H1 (cell line): ENCODE data around the gene ABTB1. TPM values are rescaled to one million over a fixed set of nuclear protein-coding genes. Genes with fewer than 3 reads are reported as not detected.

ENCODE experiments used
- CTCF ChIA-PET: fragments of 300-600 bp; sonication (Branson Sonifier 250); formaldehyde crosslinking; loops from one replicate; lab custom pipeline; 2021; ENCODE audit not compliant: partially characterized antibody; lab: Charles Lee
- POLR2A ChIA-PET: fragments of 300-600 bp; sonication (Branson Sonifier 250); formaldehyde crosslinking; loops from one replicate; lab custom pipeline; 2021; ENCODE audit warnings: inconsistent platforms; ENCODE audit not compliant: partially characterized antibody; lab: Charles Lee
- DNase-seq, 2 experiments: peaks; one replicate each; pipeline versions ENCODE4 v3.0.0 to v3.0.0-alpha.2; 2010 to 2022; ENCODE audit warnings: low spot score in 2 of 2, low read depth in 1 of 2, mixed read lengths in 1 of 2
- FAIRE-seq: peaks from 2 replicates; lab custom pipeline; 2011; peaks lifted over from hg19 to GRCh38; lab: Jason Lieb, UNC
- H2AFZ ChIP-seq: 2 replicates; pipeline ENCODE4 v1.8.1; 2012; ENCODE audit warnings: low read length, inconsistent platforms
- H2AK5ac ChIP-seq: 2 replicates; pipeline ENCODE4 v1.6.1; 2013; ENCODE audit warnings: low read depth, low read length
- H2BK120ac ChIP-seq: replicated peaks from 2 replicates; pipeline ENCODE3; 2013; ENCODE audit warnings: low read depth, low read length, inconsistent platforms
- H2BK12ac ChIP-seq: 2 replicates; pipeline ENCODE4 v1.6.1; 2013; ENCODE audit warnings: low read depth, low read length
- H2BK15ac ChIP-seq: 2 replicates; pipeline ENCODE4 v1.6.1; 2013; ENCODE audit warnings: low read length
- H2BK20ac ChIP-seq: 2 replicates; pipeline ENCODE4 v1.6.1; 2013; ENCODE audit warnings: low read length
- H2BK5ac ChIP-seq: 2 replicates; pipeline ENCODE4 v1.6.1; 2013; ENCODE audit warnings: low read depth, low read length
- H3K14ac ChIP-seq: 2 replicates; pipeline ENCODE4 v1.6.1; 2013; ENCODE audit warnings: inconsistent platforms; ENCODE audit not compliant: insufficient read length
- H3K18ac ChIP-seq: 2 replicates; pipeline ENCODE4 v1.6.1; 2013; ENCODE audit warnings: low read length; ENCODE audit errors: extremely low read depth
- H3K23ac ChIP-seq: 2 replicates; pipeline ENCODE4 v1.6.1; 2013; ENCODE audit warnings: inconsistent platforms; ENCODE audit not compliant: insufficient read length
- H3K23me2 ChIP-seq: 2 replicates; pipeline ENCODE4 v1.6.1; 2013; ENCODE audit warnings: low read depth, low read length
- H3K27ac ChIP-seq: 2 replicates; pipeline ENCODE4 v1.6.1; 2011; ENCODE audit warnings: low read depth, low read length, inconsistent platforms
- H3K27me3 ChIP-seq, 4 experiments: replicated peaks in 1 of 4; 1 replicate in 1 of 4; 2 replicates in 3 of 4; pipeline versions ENCODE4 v1.6.1 to v1.8.1; 2011 to 2013; ENCODE audit warnings: low read length in 3 of 4, mild to moderate bottlenecking in 3 of 4, inconsistent platforms in 2 of 4, mixed read lengths in 2 of 4, moderate library complexity in 1 of 4; ENCODE audit not compliant: control insufficient read depth in 3 of 4, insufficient read depth in 3 of 4; ENCODE audit errors: extremely low read depth in 1 of 4
- H3K36me3 ChIP-seq, 4 experiments: 2 replicates each; pipeline versions ENCODE4 v1.6.1 to v1.8.1; 2011 to 2013; ENCODE audit warnings: mild to moderate bottlenecking in 4 of 4, low read length in 3 of 4, moderate library complexity in 2 of 4, control low read depth in 1 of 4, inconsistent platforms in 1 of 4; ENCODE audit not compliant: insufficient read depth in 4 of 4, control insufficient read depth in 2 of 4
- H3K4ac ChIP-seq: replicated peaks from 2 replicates; pipeline ENCODE3; 2013; ENCODE audit warnings: low read length, low read depth, mixed read lengths, inconsistent platforms; ENCODE audit not compliant: insufficient read length
- H3K4me1 ChIP-seq, 4 experiments: replicated peaks in 1 of 4; 1 replicate in 1 of 4; 2 replicates in 3 of 4; pipeline versions ENCODE4 v1.6.1 to v1.8.1; 2011 to 2013; ENCODE audit warnings: low read length in 3 of 4, inconsistent platforms in 2 of 4, mixed read lengths in 1 of 4; ENCODE audit not compliant: insufficient read depth in 4 of 4, control insufficient read depth in 3 of 4
- H3K4me2 ChIP-seq, 2 experiments: 2 replicates each; pipeline versions ENCODE4 v1.6.1 to v1.8.1; 2011 to 2013; ENCODE audit warnings: low read depth in 2 of 2, low read length in 2 of 2, control low read depth in 1 of 2, inconsistent platforms in 1 of 2, mild to moderate bottlenecking in 1 of 2; ENCODE audit not compliant: insufficient read depth in 1 of 2
- H3K4me3 ChIP-seq, 4 experiments: fragments of 200-600, 300-600 bp in 1 of 4; sonication (generic), shearing (Covaris generic), sonication (Bioruptor Twin) in 1 of 4; 2 replicates each; pipeline versions ENCODE4 v1.5.1 to v1.8.1; 2011 to 2016; ENCODE audit warnings: low read length in 4 of 4, low read depth in 3 of 4, control low read depth in 2 of 4, inconsistent platforms in 2 of 4, mild to moderate bottlenecking in 2 of 4, mixed read lengths in 1 of 4, moderate library complexity in 1 of 4; ENCODE audit not compliant: insufficient read depth in 2 of 4; ENCODE audit errors: extremely low read depth in 1 of 4
- H3K56ac ChIP-seq: replicated peaks from 2 replicates; pipeline ENCODE3; 2013; ENCODE audit warnings: low read depth, mild to moderate bottlenecking, mixed read lengths, low read length, inconsistent platforms; ENCODE audit not compliant: insufficient read length
- H3K79me1 ChIP-seq: 2 replicates; pipeline ENCODE4 v1.6.1; 2013; ENCODE audit warnings: low read depth, low read length, control low read depth
- H3K79me2 ChIP-seq, 2 experiments: 2 replicates each; pipeline versions ENCODE4 v1.6.1 to v1.8.1; 2012 to 2013; ENCODE audit warnings: low read length in 2 of 2, mild to moderate bottlenecking in 2 of 2, inconsistent platforms in 1 of 2; ENCODE audit not compliant: insufficient read depth in 2 of 2, control insufficient read depth in 1 of 2
- H3K9ac ChIP-seq, 4 experiments: replicated peaks in 1 of 4; 1 replicate in 1 of 4; 2 replicates in 3 of 4; pipeline versions ENCODE4 v1.6.1 to v1.8.1; 2011 to 2013; ENCODE audit warnings: low read depth in 3 of 4, low read length in 3 of 4, control low read depth in 2 of 4, mild to moderate bottlenecking in 2 of 4, moderate library complexity in 2 of 4, inconsistent platforms in 1 of 4; ENCODE audit errors: extremely low read depth in 1 of 4
- H3K9me3 ChIP-seq, 2 experiments: 2 replicates each; pipeline versions ENCODE4 v1.6.1 to v1.8.1; 2012 to 2013; ENCODE audit warnings: mild to moderate bottlenecking in 2 of 2, moderate library complexity in 2 of 2, control low read depth in 1 of 2, inconsistent platforms in 1 of 2, low read depth in 1 of 2, low read length in 1 of 2, mixed read lengths in 1 of 2; ENCODE audit not compliant: insufficient read depth in 2 of 2
- H4K20me1 ChIP-seq, 2 experiments: replicated peaks in 1 of 2; 2 replicates each; pipeline versions ENCODE3 to v1.8.1; 2011 to 2013; ENCODE audit warnings: inconsistent platforms in 2 of 2, low read length in 2 of 2, mild to moderate bottlenecking in 1 of 2; ENCODE audit not compliant: insufficient read depth in 2 of 2, control insufficient read depth in 1 of 2
- H4K5ac ChIP-seq: 2 replicates; pipeline ENCODE4 v1.6.1; 2013; ENCODE audit warnings: low read length, low read depth, mixed read lengths, inconsistent platforms; ENCODE audit not compliant: insufficient read length
- H4K8ac ChIP-seq: 2 replicates; pipeline ENCODE4 v1.8.0; 2013; ENCODE audit warnings: mild to moderate bottlenecking, moderate library complexity, low read length, inconsistent platforms; ENCODE audit not compliant: insufficient read depth; ENCODE audit errors: extremely low read depth
- H4K91ac ChIP-seq: replicated peaks from 2 replicates; pipeline ENCODE3; 2013; ENCODE audit warnings: low read length, mixed read lengths, inconsistent platforms; ENCODE audit not compliant: insufficient read length
- RFX5 ChIP-seq: IDR thresholded peaks from 2 replicates; pipeline ENCODE4 v1.6.1; 2011; ENCODE audit warnings: low read depth, low read length, improper control_type of control experiment, borderline replicate concordance
- WGBS, 2 experiments: shearing (Covaris generic) in 1 of 2; methylation state at CpG; one replicate each; pipeline versions ENCODE4 v1.1.6 to v1.1.7; 2013 to 2015; ENCODE audit warnings: low lambda C conversion rate in 2 of 2, mixed read lengths in 2 of 2, inconsistent platforms in 1 of 2, low coverage in 1 of 2, missing lambda C conversion rate in 1 of 2; ENCODE audit not compliant: insufficient replicate concordance in 2 of 2, insufficient coverage in 1 of 2, insufficient read length in 1 of 2; ENCODE audit errors: extremely low coverage in 1 of 2, missing lambda C conversion rate in 1 of 2; 5-methylcytosine and 5-hydroxymethylcytosine counted together
- polyA plus RNA-seq, 7 experiments: library from polyadenylated mRNA; depleted of rRNA in 3 of 7; stranded (reverse) in 5 of 7; unstranded in 2 of 7; fragments of >200 nt in 5 of 7; fragments of 200-250 nt in 2 of 7; gene quantifications; 1 replicate in 5 of 7; 2 replicates in 1 of 7; 4 replicates in 1 of 7; pipeline versions ENCODE4 v1.2.1 to v1.2.3, GENCODE V29; 2011 to 2013; ENCODE audit warnings: missing spikeins in 2 of 7, mixed read lengths in 2 of 7
- total RNA-seq: library from RNA; stranded (reverse); fragmentation: NEBNext Ultra II Directional; extraction: Animal tissue kit (Norgen Biotek cat#: 25700); gene quantifications from 2 replicates; pipeline ENCODE4 v1.2.1, GENCODE V29; 2021

Gene ABTB1
- total and polyA plus RNA-seq, 2 of the 8 experiments (the other 6 are each of a cell fraction or from before 2014, with no cell fraction given), result 7.1 to 9.4 TPM

GRCh38 chr3:127670229-127670559 lies 2.6 kb upstream of the ABTB1 start:
- H4K8ac ChIP-seq, result no peak overlapping the region
- H3K9ac ChIP-seq, result no peak overlapping the region
- peaks cover 12% of the 10 kb centered on the region; the same call in 1 of the 2 replicates for H3K23me2 ChIP-seq
- H2BK5ac ChIP-seq, result no peak overlapping the region
- no peak overlapping the region for H3K56ac ChIP-seq
- no peaks in the 10 kb centered on the region for H3K79me1 ChIP-seq
- H2BK20ac ChIP-seq, result no peak overlapping the region
- no peak overlapping the region for H4K5ac ChIP-seq
- H3K27me3 ChIP-seq, result no peaks in the 10 kb centered on the region; a peak in 2 of 7 replicates
- no peak for DNase-seq
- H3K4ac ChIP-seq, result no peak overlapping the region
- WGBS, 2 experiments, result 85% methylated on average over 7 of the region's 7 CpGs; no CpG with 5 or more reads in 1 of the 2 experiments
- no peak overlapping the region for H3K4me2 ChIP-seq
- POLR2A ChIA-PET, result interaction anchor here (0.9 to 1.4 kb wide), 2 partner anchors 9 to 72 kb away, joined by 4 to 5 read pairs; no protein-coding TSS in a partner anchor
- no peaks in the 10 kb centered on the region for H3K9me3 ChIP-seq
- H2BK120ac ChIP-seq, result no peak overlapping the region
- no peaks in the 10 kb centered on the region for H3K79me2 ChIP-seq
- H2BK12ac ChIP-seq, result no peak overlapping the region
- TF ChIP-seq RFX5, result no peak
- TF ChIP-seq, all 59 proteins: peak for 0
- Histone ChIP-seq H3K14ac (no peak overlapping the region), H3K36me3 (peaks cover 0 to 3% (median 0%) of the 10 kb centered on the region in 4 experiments; a peak in 1 of 8 replicates), H3K27ac (no peak overlapping the region), H4K20me1 (no peaks in the 10 kb centered on the region), H3K4me3 (no peak overlapping the region), H4K91ac (no peak overlapping the region), H2BK15ac (no peak overlapping the region), H3K23ac (no peak overlapping the region), H3K18ac (no peak overlapping the region), H2AFZ (no peak overlapping the region), H3K4me1 (peaks cover 0 to 14% (median 10%) of the 10 kb centered on the region in 4 experiments; a peak in 6 of 7 replicates), H2AK5ac (no peak overlapping the region)
- FAIRE-seq, result no peak
- CTCF ChIA-PET, result interaction anchor here (1.2 to 3.5 kb wide), 3 partner anchors 10 to 42 kb away, joined by 3 to 17 read pairs (median 8); no protein-coding TSS in a partner anchor
